VCaP (cell line): ENCODE measurements around the gene DOK4.
"Not testable (repeated sequence)": the region's sequence is repeated elsewhere in the genome, so short reads cannot be mapped to it uniquely, and the experiment has no call there.

ENCODE experiments used
- H3K27ac ChIP-seq: fragments of 450-650 bp; 2 replicates; pipeline ENCODE4 v1.5.1; 2017
- TF ChIP-seq, protein P1 (sequence below): fragments of 450-650 bp; conservative IDR thresholded peaks from 2 replicates; pipeline ENCODE4 v1.5.1; 2017; ENCODE audit warnings: mild to moderate bottlenecking, moderate library complexity

DOK4 gene

DNA sequence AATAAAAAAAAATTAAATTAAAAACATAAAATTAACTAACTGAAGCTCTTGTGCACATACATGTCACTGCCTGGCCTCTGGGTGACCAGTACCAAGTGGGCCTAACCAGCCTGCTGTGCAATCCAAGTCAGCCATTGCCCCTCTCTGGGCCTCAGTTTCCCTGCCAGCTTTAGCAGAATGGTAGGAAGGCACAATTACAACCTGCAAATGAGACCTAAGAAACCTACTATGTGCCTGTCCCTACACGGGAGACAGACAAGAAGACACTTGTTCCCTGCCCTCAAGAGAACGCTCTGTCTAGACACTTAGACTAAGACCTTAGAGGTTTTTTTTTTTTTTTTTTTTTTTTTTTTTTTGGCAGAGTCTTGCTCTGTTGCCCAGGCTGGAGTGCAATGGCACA is 40.8 kb downstream of the DOK4 start:
- TF ChIP-seq, protein P1, sequence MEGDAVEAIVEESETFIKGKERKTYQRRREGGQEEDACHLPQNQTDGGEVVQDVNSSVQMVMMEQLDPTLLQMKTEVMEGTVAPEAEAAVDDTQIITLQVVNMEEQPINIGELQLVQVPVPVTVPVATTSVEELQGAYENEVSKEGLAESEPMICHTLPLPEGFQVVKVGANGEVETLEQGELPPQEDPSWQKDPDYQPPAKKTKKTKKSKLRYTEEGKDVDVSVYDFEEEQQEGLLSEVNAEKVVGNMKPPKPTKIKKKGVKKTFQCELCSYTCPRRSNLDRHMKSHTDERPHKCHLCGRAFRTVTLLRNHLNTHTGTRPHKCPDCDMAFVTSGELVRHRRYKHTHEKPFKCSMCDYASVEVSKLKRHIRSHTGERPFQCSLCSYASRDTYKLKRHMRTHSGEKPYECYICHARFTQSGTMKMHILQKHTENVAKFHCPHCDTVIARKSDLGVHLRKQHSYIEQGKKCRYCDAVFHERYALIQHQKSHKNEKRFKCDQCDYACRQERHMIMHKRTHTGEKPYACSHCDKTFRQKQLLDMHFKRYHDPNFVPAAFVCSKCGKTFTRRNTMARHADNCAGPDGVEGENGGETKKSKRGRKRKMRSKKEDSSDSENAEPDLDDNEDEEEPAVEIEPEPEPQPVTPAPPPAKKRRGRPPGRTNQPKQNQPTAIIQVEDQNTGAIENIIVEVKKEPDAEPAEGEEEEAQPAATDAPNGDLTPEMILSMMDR, result no peak
- no peak overlapping the region for H3K27ac ChIP-seq

DNA sequence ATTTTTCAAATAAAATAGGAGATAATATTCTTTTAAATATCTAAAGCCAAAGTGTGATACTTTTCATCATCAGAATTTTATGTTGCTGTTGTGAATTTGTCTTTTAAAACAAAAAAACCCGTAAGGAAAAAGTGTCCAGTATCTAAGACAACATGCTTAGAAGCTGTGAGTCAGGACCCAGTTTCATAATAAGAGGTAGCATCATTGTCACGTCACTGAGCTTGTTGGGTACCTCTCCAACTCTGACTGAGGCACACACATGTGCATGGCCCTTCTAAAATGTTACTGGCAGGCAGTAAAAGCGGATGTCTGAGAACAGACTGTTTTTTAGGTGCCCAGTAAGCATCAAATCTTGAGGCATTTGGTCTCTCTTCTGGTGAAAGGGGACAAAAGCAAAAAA is 41.6 kb downstream of the DOK4 start:
- TF ChIP-seq, protein P1, result no peak

DNA sequence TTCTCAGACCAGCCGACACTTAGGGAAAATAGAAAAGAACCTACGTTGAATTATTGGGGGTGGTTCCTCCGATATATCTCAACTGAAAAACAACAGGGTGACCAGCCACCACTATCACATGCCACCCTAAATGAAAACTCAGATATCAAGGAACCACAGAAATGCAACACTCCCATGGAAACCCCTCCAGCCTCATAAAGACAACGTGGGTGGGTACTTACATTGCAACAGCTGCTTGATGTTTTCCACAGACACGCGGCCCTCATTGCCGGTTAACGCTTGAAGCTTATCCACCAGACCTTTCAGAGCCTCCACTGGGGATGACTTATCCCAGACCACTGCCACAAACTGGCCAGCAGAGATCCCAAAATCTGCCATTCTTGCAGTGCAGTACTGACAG is 45.7 kb downstream of the DOK4 start:
- H3K27ac ChIP-seq, result not testable (repeated sequence)

More for the DNA sequence above, 41.6 kb downstream of the DOK4 start:
- H3K27ac ChIP-seq, result no peak overlapping the region

DNA sequence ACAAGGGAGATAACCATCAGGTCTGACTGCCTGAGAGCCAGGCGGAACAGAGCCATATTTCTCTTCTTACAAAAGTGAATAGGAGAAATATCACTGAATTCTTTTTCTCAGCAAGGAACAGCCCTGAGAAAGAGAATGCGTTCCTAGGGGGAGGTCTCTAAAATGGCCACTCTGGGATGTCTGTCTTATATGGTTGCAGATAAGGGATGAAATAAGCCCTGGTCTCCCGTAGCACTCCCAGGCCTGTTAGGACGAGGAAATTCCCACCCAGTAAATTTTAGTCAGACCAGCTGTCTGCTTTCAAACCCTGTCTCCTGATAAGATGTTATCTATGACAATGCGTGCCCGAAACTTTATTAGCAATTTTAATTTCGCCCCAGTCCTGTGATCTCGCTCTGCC is 46.3 kb downstream of the DOK4 start:
- not testable (repeated sequence) for H3K27ac ChIP-seq

DNA sequence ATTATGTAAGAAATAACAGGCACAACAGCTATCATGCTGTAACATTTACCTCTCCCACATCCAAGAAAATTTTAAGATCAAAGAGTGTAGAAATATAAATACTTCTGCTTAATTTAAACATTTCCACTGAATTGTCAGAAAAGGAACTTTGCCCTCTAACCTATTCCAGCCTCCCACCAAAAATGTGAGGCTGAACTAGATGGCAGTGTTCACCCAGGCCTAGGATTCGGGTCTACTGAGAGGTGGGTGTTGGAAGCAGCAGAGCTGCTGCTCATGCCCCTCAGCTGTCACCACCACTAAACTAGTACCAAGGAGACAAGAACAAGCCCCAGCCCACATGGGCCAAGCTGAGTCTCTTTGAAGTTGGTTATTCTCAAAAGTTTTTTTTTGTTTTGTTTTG is 50.5 kb downstream of the DOK4 start:
- TF ChIP-seq, protein P1, result no peak

DNA sequence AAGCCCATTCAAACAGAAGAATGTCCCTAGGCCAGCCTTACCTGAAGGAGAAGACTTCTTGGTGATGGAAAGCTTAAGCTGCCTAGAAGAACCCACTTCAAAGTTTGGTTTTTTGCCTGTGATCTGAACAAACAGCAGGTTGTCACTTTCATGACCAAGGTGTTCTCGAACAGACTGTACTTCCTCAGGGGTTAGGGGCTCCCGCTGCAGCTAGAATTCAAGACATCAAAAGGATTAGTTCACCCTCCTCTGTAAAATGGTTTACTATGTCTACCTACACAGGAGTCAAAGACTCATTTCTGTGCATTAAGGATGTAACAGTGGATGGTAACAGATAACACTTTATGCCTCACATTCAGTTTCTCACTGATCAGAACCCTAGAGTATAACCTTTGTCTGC is 52.3 kb downstream of the DOK4 start:
- H3K27ac ChIP-seq, result no peak overlapping the region
- TF ChIP-seq, protein P1, result no peak

More for the DNA sequence above, 50.5 kb downstream of the DOK4 start:
- H3K27ac ChIP-seq, result no peak overlapping the region

DNA sequence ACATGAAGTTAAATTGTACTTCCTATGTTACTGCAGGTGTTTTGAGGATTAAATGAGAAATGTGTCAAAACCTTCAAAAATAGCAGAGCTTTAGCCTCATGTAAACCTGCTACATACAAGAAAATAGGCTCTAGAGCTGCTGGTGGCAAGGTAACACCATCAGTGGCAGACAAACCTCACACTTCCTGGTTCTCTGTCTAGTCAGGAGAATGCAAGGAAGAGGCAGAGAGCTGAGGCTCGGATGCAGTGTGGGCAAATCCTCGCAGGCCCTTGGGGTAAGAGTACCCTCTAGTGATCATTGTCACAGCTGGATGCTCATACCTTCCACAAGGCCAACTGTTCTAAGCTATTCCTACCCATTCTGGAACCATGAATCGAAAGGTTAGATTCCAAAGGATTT is 53.3 kb downstream of the DOK4 start:
- no peak overlapping the region for H3K27ac ChIP-seq

DNA sequence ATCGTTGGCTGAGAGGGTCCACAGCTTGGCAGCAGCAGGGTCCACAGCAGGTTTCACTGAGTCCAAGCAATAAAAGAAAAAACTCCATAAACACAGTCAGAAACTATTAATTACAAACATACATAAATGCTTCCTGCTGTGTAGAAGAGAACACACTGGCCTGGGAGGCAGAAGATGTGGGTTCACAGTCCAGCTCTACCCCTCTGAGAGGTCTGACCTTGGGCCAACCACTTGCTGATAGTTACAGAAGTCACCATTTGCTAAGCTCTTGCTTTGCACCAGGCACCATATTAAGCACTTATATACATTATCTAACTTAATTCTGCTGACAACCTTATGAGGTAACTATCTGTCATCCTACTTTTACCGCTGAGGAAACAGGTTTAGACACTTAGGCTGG is 53.8 kb downstream of the DOK4 start:
- TF ChIP-seq, protein P1, result no peak
- H3K27ac ChIP-seq, result no peak overlapping the region

More for the DNA sequence above, 53.3 kb downstream of the DOK4 start:
- TF ChIP-seq, protein P1, result no peak

DNA sequence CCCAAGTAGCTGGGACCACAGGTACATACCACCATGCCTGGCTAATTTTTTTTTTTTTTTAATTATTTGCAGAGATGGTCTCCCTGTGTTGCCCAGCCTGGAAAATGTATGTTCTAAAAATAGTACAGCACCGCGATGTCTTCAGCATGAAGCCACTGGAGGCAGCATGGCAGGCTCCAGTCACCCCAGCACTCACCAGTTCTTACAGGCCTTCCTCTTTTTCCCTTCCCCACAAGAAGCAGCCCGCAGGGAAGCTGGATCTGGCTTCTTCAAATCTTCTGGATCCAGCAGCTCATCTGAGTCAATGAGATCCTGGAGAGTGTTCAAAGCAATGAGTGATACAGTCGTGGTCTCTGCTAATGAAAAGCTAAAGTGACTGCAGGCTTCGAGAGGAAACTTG is 55.3 kb downstream of the DOK4 start:
- H3K27ac ChIP-seq, result no peak overlapping the region
- TF ChIP-seq, protein P1, result no peak
